H1 (cell line): ENCODE data around the gene NANOS2. TPM values are rescaled to one million over a fixed set of nuclear protein-coding genes. Genes with fewer than 3 reads are reported as not detected.
A peak's percentile ranks its signal among the peaks of the same experiment; 100 is the strongest.

Experiments
- ASH2L ChIP-seq: fragments of 200-600, 300-600 bp; sonication (generic); IDR thresholded peaks from one replicate; pipeline ENCODE4 v1.7.1; 2017; ENCODE audit warnings: low read length
- CBX8 ChIP-seq: fragments of 300-800, 300-1000 bp; sonication (generic); IDR thresholded peaks from 2 replicates; pipeline ENCODE4 v1.7.1; 2016; ENCODE audit warnings: low read depth, low read length, borderline replicate concordance
- CHD2 ChIP-seq: IDR thresholded peaks from 2 replicates; pipeline ENCODE4 v1.6.1; 2012; ENCODE audit warnings: low read length, improper control_type of control experiment
- CREB1 ChIP-seq: IDR thresholded peaks from 2 replicates; pipeline ENCODE4 v1.6.1; 2012; ENCODE audit warnings: inconsistent platforms
- E2F6 ChIP-seq: IDR thresholded peaks from 2 replicates; pipeline ENCODE4 v1.6.1; 2012; ENCODE audit warnings: inconsistent platforms
- EZH2 ChIP-seq: fragments of 200-600 bp; sonication (generic); IDR thresholded peaks from 2 replicates; pipeline ENCODE4 v1.7.1; 2012; ENCODE audit warnings: low read depth, mild to moderate bottlenecking, moderate library complexity, low read length, inconsistent platforms; ENCODE audit not compliant: severe bottlenecking
- FOSL1 ChIP-seq: IDR thresholded peaks from 2 replicates; pipeline ENCODE4 v1.6.1; 2011; ENCODE audit warnings: mild to moderate bottlenecking, low read depth, low read length, moderate library complexity; ENCODE audit not compliant: insufficient read depth
- GABPA ChIP-seq: IDR thresholded peaks from 2 replicates; pipeline ENCODE4 v1.6.1; 2011; ENCODE audit warnings: mild to moderate bottlenecking, low read length, moderate library complexity, borderline replicate concordance; ENCODE audit not compliant: insufficient read depth
- JUND ChIP-seq: IDR thresholded peaks from 2 replicates; pipeline ENCODE4 v1.6.1; 2011; ENCODE audit warnings: mild to moderate bottlenecking, improper control_type of control experiment, low read length
- KDM1A ChIP-seq: fragments of 200-600, 300-600 bp; sonication (generic); IDR thresholded peaks from 2 replicates; pipeline ENCODE4 v1.7.1; 2016; ENCODE audit warnings: mild to moderate bottlenecking, low read length, borderline replicate concordance
- POLR2AphosphoS5 ChIP-seq: IDR thresholded peaks from 2 replicates; pipeline ENCODE4 v1.6.1; 2011; ENCODE audit warnings: low read depth, low read length
- RFX5 ChIP-seq: IDR thresholded peaks from 2 replicates; pipeline ENCODE4 v1.6.1; 2011; ENCODE audit warnings: low read depth, low read length, improper control_type of control experiment, borderline replicate concordance
- SAP30 ChIP-seq: fragments of 300-600 bp; sonication (generic); IDR thresholded peaks from 2 replicates; pipeline ENCODE4 v1.7.1; 2012; ENCODE audit warnings: low read length, moderate library complexity, mild to moderate bottlenecking, inconsistent platforms; ENCODE audit not compliant: insufficient read depth, insufficient replicate concordance
- SP1 ChIP-seq: IDR thresholded peaks from 2 replicates; pipeline ENCODE4 v1.6.1; 2011; ENCODE audit warnings: low read depth, low read length
- SRF ChIP-seq: IDR thresholded peaks from 2 replicates; pipeline ENCODE4 v1.6.1; 2011; ENCODE audit warnings: mild to moderate bottlenecking, low read depth, low read length, moderate library complexity
- TAF7 ChIP-seq: optimal IDR thresholded peaks from 2 replicates; pipeline ENCODE3; 2011; ENCODE audit warnings: low read depth, mild to moderate bottlenecking, inconsistent platforms, low read length, moderate library complexity, borderline replicate concordance
- TBP ChIP-seq: IDR thresholded peaks from 2 replicates; pipeline ENCODE4 v1.6.1; 2011; ENCODE audit warnings: low read depth, low read length, improper control_type of control experiment
- USF2 ChIP-seq: IDR thresholded peaks from 2 replicates; pipeline ENCODE4 v1.6.1; 2011; ENCODE audit warnings: low read length, improper control_type of control experiment
- YY1 ChIP-seq: IDR thresholded peaks from 2 replicates; pipeline ENCODE4 v1.6.1; 2011; ENCODE audit warnings: low read depth, mild to moderate bottlenecking, low read length
- polyA plus RNA-seq, 7 experiments: library from polyadenylated mRNA; depleted of rRNA in 3 of 7; stranded (reverse) in 5 of 7; unstranded in 2 of 7; fragments of >200 nt in 5 of 7; fragments of 200-250 nt in 2 of 7; gene quantifications; 1 replicate in 5 of 7; 2 replicates in 1 of 7; 4 replicates in 1 of 7; pipeline versions ENCODE4 v1.2.1 to v1.2.3, GENCODE V29; 2011 to 2013; ENCODE audit warnings: missing spikeins in 2 of 7, mixed read lengths in 2 of 7
- total RNA-seq: library from RNA; stranded (reverse); fragmentation: NEBNext Ultra II Directional; extraction: Animal tissue kit (Norgen Biotek cat#: 25700); gene quantifications from 2 replicates; pipeline ENCODE4 v1.2.1, GENCODE V29; 2021
- TF ChIP-seq, protein P1 (sequence below): IDR thresholded peaks from 2 replicates; pipeline ENCODE4 v1.6.1; 2011; ENCODE audit warnings: low read depth, mild to moderate bottlenecking, low read length; ENCODE audit not compliant: insufficient read depth

NANOS2 gene
- total and polyA plus RNA-seq, 2 of the 8 experiments (the other 6 are each of a cell fraction or from before 2014, with no cell fraction given) = 0.20 TPM; not detected in 1

GRCh38 chr19:45882652-45883585, 31.7 kb downstream of the NANOS2 start (continued):
- TF ChIP-seq E2F6 (peak; percentile 24; the same call in 1 of the 2 replicates), JUND (peak; percentile 60), CBX8 (no peak), TAF7 (peak; percentile 77), EZH2 (no peak), FOSL1 (no peak), USF2 (peak; percentile 11; the same call in 1 of the 2 replicates), POLR2AphosphoS5 (peak; percentile 61; the same call in 1 of the 2 replicates), ASH2L (peak; percentile 54), TBP (peak; percentile 26; the same call in 1 of the 2 replicates), KDM1A (peak; percentile 100), SAP30 (no peak), SRF (peak; percentile 25; the same call in 1 of the 2 replicates), CHD2 (0 out of 2 replicates have a peak, but pooled peaks have one; percentile 35), YY1 (peak; percentile 62; the same call in 1 of the 2 replicates), RFX5 (no peak), SP1 (peak; percentile 57; the same call in 1 of the 2 replicates), CREB1 (peak; percentile 81), GABPA (0 out of 2 replicates have a peak, but pooled peaks have one; percentile 20)
- TF ChIP-seq, protein P1, sequence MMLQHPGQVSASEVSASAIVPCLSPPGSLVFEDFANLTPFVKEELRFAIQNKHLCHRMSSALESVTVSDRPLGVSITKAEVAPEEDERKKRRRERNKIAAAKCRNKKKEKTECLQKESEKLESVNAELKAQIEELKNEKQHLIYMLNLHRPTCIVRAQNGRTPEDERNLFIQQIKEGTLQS = peak; percentile 63
